NOMO-1 (cell line): ENCODE measurements around the gene PREP.

Source experiments
- DNase-seq, 2 experiments: peaks; one replicate each; lab custom pipeline; 2025; ENCODE audit not compliant: unreplicated experiment in 2 of 2; lab: John Stamatoyannopoulos, UW

Gene PREP

DNA sequence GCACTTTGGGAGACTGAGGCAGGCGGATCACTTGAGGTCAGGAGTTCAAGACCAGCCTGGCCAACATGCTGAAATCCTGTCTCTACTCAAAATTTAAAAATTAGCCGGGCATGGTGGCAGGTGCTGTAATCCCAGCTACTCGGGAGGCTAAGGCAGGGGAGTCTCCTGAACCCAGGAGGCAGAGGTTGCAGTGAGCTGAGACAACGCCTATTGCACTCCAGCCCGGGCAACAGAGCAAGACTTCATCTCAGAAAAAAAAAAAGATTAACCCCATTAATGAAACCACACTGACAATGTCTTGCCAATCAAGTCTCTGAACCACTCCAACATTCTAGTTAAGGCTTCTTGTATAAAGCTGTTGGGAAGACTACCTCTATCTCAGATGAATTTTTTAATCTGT lies 4.0 kb downstream of the PREP start:
- DNase-seq, result no peak

DNA sequence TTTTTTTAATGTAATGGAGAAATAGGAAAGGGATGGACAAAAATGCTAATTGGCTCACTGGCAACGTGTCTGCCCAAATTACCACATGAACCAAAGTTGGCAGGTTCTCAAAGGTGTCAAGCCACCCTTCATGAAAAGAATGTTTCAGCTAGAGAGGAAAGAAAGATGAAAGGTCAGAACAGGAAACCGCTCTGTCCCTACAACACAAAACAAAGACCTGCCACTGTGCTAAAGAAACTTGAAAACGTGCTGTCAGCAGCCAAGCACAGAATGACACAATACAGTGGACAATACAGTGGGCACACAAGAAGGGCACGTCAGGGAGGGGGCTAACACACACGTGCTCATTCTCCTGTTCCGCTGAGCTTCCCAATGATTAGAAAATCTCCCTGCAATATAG lies 4.9 kb downstream of the PREP start:
- no peak for DNase-seq

DNA sequence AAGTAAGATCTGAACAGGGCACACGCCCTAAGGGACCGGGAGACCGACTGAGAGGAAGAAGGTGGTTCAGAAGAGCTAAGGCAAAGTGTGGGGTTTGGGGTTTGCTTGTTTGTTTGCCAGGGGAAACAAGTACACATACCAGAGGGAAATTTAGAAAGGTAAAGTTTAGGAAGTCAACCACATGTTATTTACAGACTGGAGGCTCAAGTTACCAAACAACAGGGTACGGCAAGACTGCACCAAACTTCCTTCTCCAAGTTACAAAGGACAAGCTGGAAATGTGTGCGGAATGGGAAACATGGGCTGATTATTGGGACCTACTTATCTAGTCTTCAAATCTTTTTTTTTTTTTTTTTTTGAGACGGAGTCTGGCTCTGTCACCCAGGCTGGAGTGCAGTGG lies 11.2 kb downstream of the PREP start:
- DNase-seq, result no peak

DNA sequence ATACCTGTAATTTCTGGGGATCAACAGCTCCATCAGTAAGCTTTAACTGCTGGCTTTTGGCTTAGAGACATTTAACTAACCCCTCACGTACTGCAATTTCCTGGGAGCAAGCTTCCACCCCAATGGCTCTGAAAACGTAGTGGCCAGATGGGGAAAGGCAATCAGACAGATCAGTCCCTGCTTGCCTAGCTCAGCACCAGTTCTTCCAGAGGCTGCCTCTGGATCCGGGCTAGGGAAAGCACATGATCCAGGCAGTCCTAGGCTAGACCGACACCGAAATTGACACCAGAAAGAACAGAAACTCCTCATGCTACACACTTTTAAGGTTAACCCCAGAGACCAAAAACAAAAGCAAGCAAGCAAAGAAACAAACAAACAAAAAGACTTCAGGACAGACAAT lies 13.3 kb downstream of the PREP start:
- DNase-seq, result no peak

DNA sequence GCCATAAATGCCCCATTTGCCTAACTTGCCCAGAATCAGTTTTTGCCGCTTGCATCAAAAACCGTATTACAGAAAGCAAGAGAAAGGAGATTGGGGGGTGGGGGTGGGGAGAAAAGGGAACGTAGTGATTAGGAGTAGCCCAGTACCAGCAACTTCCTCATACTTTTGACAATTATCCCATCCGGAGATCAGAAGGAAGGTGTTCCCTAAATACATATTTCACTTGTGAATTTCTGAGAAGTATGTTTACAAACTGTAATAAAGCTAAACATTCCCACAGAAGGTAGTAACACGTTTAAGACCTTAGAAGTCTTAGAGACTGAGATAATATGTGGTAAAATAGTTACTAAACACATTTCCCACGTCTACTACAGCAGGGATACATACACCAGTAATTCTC lies 14.5 kb downstream of the PREP start:
- DNase-seq, result no peak

DNA sequence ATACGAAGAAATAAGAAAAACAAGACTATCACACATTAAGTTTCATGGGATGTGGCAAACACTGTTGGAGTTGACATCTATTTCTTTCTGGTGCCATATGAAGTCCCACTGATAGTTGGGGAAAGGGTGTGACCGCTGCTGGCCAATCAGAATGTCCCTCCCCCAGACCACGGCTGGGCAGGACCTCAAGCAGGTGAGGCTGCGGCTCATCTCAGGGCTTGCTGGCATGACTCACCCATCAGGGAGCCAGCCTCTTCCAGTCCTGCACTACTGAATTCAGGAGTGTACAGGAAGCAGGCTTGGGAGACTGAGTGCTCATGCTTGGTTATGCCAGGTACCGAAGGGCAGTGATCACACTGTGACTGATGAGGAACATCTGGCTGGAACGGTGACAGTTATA lies 18.9 kb downstream of the PREP start:
- DNase-seq, result no peak

DNA sequence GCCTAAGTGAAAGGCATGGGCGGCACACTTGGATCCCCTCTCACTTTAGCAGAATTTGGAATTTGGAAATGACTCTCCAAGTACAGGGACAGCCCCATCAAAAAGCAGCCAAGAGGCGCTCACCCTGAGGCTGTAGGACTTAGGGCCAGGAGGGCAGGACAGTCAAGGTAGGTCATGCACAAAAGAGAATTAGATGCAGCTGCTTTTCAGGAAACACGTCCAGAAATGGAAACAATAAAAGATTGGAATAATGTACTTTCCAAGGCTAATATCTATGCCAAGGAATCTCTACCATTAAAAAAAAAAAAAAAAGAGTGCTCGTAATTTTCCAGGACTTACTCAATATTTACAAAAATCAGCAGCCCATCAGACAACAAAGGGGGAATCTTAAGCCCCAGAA lies 19.9 kb downstream of the PREP start:
- no peak for DNase-seq

DNA sequence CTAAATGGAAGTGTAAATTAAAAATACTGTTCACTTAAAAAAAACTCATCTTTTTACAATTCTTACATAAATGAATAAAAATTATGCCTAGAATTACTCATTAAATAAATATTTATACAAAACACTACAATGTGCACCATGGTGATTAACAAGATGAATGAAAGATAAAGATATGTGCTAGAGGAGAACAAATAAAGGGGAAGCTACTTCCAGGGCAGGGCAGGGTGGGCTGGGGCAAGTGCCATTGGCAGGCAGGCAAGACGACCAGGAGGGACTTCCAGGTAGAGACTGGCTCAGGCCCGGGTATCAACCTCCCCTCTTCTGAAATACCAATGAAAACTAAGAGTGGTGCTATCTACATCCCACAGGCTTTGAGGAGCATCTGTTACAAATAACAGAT lies 20.4 kb downstream of the PREP start:
- DNase-seq, result no peak

DNA sequence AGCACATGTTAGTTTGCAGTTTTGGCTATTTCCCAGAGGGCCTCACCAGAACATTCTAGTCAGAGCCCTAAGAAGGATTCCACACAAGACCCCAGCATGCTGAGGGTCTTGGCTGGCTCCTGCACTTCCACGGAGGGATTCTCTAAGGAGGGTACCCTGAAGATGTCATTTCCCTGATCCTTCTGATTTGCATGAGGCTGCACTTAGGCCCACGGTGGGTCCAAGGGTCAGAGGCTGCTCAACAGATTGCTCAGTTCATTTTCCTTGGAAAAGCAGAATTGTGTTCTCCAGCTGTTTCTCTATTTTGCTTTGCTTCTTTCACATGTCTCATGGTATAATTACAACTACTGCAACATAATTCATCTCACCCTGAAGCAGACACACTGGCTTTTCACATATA lies 22.2 kb downstream of the PREP start:
- no peak for DNase-seq

DNA sequence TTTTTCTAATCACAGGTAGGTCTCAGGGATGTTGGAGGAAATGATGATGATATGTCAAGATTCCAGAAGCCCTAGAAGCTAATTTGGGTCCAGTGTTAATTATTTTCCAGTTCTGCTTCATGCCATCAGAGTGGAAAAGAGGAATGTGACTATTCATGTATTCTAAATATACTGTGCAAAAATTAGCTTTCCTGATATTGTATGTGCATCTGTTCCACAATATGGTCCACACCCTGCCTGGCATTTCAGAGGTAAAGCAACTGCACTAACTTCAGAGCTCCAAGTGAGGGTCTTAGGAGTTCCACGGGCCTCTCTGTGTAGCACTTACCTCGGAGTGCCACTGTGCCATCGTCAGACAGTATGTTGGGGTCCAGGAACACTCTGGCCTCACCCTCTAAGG lies 27.1 kb downstream of the PREP start:
- no peak for DNase-seq

DNA sequence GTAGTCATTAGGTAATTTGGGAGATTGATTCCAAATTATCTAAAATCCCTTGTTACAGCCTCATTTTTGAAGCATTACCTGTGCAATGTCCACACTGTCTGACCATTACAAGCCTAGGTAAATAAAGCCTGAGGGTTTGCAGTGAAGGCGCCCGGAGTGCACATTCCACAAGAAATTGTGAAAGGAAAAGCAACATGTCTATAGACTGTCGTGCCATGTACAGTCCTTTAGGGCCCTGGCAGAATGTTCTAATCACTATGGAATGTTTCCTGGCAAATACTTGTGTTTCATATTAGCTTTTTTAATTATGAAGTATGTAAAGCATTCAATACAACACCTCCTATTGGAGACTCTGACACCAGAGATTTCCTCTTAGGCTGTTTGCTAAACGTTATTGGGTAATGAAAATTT lies 28.9 kb downstream of the PREP start:
- DNase-seq, result no peak

DNA sequence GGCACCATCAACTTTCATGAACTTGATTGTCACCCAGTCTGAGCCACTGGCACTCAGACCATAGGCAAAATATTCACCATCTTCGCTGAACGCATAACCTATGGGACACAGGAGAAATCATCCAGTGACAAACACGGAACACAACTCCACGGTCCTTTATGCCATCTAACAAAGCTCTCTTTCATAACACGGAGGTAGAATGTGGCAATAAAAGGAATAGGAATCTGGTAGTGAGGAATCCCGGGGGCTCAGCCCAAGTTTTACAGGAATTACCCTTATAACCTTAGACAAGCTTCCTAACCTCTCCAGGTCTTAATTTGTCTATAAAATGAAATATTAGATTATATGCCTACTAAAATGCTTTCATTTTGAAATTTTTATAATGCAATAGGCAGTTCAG lies 29.4 kb downstream of the PREP start:
- no peak for DNase-seq

DNA sequence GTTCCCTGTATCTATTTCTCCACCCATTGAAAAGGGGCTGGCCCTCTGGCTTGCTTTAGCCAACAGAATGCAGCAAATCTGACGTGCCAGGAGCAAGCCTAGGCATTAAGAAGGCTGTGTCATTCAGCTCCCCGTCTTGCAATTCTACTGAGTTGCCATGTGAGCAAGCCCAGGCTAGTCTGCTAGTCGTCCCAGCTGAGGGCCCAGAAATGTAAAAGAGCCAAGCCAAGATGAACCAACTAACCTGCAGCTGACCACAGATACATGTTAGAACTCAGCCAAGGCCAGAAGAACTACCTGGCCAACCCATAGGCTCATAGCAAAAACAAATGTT lies 30.1 kb downstream of the PREP start:
- no peak for DNase-seq

DNA sequence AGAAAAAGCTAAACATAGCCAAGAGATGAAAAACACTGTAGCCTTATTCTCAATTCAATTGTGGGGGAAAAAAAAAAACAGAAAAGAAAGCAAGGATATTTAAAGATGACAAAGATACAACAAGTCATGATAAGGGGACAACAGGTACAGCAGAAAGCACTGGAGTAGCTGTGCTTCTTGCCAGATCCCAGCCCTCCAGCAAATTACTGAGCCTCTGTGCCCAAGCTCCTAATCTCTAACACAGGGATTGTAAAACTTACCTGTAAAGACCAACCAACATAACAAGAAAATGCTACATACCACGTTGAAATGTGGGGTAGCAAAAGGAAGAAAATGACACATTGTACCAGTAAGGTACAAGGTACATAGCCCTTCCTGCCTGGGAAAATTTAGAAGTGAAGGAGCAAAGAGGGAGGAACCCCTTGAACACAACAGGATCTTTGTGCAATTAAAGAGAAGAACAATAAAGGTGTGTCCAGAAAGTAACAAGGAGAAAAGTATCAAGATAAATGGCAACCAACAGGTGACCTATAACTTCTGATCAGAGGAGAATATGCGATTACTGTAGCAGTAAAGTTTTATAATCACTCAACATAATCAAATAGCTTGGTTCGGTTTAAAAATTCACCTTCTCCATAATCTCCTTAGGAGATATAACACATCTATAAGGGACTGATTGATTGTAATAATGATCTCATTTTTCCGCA lies 30.6 kb downstream of the PREP start:
- DNase-seq, result no peak

DNA sequence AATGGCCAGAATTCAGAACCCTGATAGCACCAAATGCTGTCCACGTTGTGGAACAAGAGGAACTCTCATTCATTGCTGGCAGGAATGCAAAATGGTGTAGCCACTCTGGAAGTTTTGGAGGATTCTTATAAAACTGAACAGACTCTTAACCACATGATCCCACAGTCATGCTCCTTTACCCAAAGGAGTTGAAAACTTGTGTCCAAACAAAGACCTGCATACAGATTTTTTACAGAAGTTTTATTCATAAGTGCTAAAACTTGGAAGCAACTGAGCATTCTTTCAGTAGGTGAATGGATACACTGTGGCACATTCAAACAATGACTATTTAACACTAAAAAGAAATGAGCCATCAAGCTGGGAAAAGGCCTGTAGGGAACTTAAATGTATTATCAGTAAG lies 32.5 kb downstream of the PREP start:
- DNase-seq, result no peak

DNA sequence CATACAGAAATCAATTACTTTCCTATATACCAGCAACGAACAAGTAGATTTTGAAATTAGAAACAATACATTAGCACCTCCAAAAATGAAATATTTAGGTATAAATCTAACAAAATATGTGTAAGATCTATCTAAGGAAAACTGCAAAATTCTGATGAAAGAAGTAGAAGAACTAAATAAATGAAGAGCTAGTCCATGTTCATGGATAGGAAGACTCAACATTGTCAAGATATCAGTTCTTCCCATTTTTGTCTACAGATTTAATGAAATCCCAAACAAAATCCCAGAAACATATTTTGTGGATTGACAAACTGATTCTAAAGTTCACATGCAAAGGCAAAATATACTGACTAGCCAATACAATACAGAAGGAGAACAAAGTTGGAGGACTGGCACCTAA lies 33.7 kb downstream of the PREP start:
- DNase-seq, result no peak

DNA sequence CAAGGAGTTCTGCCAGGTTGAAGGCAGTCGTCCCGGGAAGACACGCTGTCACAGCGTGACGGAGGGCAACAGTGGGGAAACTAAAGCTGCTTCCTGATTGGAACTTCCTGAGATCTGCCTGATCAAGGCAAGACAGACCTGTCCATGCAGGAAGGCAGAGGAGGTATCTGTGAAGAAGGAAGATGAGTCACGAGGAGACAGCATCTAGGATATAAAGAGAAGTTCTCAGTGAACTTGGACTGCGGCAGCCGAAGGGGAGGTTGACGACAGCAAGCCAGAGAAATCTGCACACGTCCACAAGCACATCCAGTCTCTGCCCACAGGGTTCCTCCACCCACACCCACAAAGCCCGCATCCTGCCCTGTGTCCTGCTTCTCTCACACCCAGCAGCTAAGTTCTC lies 38.6 kb downstream of the PREP start:
- DNase-seq, result no peak

DNA sequence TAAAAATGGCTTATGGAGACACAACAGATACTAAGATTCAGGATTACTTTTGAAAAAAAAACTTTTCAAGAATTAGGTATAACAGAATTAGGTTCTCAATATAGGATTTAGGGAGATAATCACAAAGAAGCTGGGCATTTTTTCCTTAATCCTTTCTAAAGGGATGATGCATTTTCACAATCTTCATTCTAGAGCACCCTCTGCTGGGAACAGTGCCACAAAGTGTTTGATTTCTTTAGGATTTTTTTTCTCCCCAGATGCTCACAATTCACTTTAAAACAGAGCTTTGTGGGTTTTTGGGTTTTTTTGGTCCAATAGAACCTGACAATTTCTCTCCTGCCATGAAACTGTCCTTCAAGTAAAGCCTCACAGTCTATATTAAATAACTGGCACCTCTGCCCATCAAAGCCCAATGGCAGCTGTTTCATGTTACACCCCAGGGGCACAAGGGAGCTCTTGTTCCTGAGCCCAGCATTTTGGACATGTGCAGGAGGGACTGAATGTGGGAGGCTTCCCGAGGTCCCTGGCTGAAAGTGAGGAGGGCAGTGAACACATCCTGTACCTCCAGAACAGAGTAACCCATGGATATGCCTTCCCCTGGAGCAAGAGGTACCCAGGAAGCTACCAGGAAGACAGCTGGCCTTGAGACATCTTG lies 39.7 kb downstream of the PREP start:
- no peak for DNase-seq

DNA sequence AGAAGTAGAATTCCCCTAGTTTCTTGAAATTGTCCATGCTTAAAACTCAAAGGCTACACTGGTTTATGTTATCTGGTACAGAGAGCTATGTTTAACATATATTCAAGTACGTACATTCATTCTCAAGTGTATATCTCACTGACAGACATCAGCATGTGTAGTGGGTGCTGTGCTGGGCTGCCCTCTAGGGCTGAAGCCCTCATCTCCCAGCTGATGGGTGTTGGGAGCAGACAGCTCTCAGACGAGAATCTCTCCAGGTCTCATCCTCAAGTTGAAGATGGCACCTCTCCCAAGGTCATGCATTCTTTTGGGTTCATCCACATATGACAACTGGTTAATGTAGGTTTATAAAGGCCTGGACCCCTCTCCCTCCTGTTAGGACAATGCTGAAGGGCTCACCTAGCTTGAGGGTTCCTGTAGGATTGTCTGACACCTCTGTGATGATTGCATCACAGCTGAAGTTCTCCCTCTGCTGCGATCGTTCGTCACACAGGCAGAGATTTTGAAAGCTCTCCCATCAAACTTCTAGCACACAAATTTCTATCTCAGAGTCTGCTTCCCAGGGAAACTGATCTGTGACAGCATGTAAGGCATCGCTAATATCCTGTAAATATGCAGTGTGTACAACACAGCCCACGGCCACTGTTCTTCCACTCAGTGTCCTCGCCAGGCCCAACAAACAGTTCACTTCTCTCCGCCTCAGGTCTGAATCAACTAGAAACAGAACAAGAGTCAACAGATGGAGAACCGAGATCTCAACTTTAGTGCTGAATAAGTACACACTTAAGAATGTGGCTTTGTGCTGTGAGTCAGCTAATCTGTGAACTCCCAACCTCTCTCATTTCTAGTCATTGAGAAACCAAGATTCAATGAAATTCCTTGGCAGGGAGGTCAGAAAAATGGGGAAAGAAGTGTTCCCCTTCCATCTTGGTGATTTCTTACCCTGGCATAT lies 43.2 kb downstream of the PREP start:
- DNase-seq, result no peak

DNA sequence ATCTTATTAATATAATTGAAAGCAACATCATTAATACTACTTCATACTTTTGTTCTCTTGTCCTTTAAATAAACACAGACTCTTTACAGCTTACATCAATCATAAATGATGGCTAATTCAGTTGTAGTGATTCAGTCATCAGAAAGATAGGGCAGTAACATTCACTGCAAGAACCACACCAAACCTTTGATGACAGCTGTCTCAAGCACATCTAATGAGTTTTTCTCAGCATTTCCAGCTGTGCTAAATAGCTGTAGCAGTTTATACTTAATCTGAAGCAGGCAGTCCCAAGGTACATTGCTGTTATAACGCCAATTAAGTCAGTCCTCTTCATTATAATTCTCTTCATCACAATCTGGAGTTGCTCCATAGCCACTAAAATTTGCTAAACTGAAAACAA lies 45.7 kb downstream of the PREP start:
- no peak for DNase-seq

DNA sequence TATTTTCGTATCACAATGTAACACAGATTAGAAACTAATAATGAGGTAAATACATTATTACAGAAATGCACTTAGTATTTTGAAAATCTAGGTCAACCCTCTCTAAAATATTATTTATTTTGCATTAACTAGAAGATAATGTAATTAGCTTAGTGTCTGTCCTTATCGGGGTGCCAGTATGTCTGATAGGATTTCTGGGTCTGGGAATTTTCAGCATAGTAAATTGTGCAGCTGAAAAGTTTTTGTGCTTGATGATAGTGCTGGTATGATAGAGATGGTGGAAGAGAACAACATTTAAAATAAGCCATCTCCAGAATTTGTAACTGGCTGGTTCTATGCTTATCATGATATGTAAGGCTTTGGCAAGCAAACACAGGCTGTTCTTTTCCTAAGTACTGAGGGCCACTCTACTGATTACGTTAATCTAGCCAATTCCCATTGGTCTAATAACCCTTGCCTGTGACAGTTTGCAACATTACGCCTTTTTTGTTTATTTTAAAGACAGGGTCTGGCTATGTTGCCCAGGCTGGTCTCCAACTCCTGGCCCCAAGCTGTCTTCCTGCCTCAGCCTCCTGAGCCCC lies 50.8 kb downstream of the PREP start:
- DNase-seq, result no peak

DNA sequence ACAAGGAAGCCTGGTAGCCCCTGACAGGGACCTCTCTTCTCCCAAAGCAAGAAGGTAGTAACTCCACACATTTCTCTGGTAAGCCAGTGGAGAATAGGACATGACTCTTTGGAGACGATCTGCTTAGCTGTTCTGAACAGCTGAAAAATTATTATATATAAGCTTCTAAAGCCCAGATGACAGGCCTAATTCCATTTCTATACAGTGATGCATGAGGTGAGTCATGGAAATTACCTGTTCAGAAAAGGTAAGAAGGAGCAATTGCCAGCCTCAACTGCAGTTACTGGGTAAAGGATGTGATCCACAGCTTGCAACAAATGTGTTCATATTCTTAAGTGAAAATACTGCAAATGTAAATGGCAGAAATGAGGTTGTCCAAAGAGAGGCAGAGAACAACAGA lies 54.0 kb downstream of the PREP start:
- no peak for DNase-seq
